GM18951 (cell line): ENCODE data around the gene FGF11.
"Not testable (repeated sequence)": the region's sequence is repeated elsewhere in the genome, so short reads cannot be mapped to it uniquely, and the experiment has no call there.

ENCODE experiments used
- POLR2A ChIP-seq: IDR thresholded peaks from 4 replicates; pipeline ENCODE4 v1.6.1; 2011; ENCODE audit warnings: mild to moderate bottlenecking; ENCODE audit not compliant: insufficient read length, insufficient read depth; ENCODE audit errors: extremely low read depth
- in situ Hi-C: fragments of 300-500 bp; cut with MboI; formaldehyde crosslinking; loops from one replicate; pipeline ENCODE4 v1.12.0; 2022; ENCODE audit warnings: low sequenced_read_pairs, mixed read lengths, inconsistent platforms; ENCODE audit not compliant: unreplicated experiment

FGF11 gene

DNA sequence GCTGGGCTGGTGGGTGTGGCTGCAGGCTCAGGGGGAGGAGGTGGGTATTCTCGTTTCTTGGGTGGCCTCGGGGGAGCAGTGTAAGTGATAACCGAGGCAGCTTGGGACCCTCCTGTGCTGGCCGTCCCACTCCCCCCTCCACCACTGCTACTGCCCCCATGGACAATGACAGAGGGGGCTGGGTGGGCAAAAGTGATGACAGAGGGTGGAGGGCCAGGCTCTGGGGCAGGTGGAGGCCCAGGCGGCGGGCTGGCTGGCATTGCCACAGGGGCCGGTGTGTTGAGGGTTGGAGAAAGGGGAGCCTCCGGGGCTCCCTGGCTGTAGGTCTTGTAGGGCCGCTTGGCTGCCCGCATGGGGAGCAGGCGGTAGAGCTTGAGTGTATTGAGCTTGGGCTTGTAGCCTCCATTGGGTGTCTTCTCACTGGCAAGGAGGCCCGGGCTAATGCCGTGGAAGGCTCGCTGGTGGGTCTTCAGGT is 24.1 kb downstream of the FGF11 start:
- in situ Hi-C loops: no loop called here
- no peak for TF ChIP-seq POLR2A

DNA sequence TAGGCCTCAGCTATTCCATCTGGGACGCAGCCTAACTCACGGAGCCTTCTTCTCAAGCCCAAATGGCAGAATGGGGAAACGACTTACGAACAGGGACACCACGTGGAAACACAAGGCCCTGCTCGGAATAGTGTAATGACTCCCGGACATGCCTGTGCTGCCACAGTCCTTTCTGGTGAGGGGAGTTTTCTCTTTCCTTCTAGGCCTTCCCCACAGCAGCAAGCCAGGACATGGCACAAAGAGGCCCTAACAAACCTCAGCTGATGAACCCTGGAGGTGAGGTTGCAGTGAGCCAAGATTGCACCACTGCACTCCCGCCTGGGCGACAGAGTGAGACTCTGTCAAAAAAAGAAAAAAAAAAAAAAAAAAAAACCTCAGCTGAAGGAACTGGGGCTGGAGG is 24.8 kb downstream of the FGF11 start:
- in situ Hi-C loops: no loop called here

DNA sequence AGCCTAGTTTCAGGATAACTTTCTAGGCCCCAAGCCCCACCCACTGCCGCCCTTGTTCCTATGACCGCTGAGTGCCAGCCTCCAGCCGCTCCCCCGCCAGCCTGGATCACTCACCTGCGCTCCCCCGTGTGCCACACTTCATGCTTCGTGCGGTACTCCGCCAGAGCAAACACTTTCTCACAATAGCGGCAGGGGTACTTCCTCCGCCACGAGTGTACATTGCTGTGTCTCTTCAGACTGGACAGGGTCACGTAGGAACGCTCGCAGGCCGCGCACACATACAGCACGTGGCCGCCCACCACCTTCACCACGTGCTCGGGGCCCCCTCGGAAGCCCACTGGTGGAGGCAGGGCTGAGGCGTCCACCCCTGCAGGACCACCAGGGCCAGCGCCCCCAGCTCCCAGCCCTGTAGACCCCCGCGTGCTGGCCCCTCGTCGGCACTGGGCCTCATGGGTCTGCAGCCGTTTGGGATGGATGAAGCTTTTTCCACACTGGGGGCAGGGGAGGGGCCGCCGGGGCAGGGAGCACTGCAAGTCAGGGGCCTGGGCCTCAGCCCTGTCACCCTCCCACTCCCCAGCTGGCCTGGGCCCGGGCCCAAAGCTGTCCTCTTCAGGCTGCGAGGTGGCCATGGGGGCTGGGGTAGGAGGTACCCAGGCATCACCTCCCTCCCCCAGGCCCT is 26.4 kb downstream of the FGF11 start:
- in situ Hi-C loops: no loop called here
- no peak for TF ChIP-seq POLR2A

More for the DNA sequence above, 24.8 kb downstream of the FGF11 start:
- TF ChIP-seq POLR2A: no peak

DNA sequence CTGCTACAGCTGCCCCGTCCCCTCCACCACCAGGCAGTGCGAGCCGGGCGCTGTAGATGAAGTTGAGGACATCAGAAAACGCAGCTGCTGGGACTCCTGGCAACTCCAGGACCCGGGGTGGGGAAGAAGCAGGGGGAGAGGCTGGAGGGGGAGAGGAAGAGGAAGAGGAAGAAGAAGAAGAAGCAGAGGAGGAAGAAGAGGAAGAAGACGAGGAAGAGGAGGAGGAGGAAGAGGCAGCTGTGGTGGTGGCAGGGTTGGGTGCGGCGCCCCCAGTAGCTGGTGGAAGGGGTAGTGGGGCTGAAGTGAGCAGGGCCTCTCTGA is 27.0 kb downstream of the FGF11 start:
- in situ Hi-C loops: no loop called here

DNA sequence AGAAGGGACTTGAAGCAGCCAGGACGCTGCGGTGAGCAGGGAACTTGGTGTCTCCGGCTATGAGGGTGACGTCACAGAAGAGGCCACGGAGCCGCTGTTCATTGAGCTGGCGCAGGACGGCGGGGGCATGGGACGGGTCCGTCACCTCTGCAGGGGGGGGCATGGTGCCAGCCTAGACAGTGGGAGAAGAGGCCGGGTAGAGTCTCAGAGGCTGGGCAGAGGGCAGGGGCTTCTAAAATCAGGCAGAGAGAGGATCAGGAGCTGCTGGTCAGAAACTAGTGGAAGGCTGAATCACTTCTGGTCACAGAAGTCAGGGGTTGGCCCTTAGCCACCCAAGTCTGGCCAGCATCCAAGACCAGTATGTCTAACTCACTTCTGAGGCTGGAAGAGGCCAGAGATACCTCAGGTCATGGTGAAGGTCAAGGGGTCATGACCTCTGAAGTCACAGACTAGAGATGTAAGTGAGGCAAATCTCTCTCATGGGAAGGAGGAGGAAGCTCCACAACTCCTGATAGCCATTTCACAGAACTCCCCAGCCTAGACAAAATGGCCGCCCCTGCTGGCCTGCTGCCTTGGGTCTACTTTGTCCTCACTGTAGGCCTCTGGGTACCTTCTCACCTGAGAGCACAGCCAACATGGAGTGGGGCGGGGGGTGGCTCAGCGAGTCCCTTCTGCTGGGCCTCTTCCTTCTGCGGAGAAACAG is 27.5 kb downstream of the FGF11 start:
- in situ Hi-C loops: no loop called here
- TF ChIP-seq POLR2A: no peak

More for the DNA sequence above, 27.0 kb downstream of the FGF11 start:
- no peak for TF ChIP-seq POLR2A

DNA sequence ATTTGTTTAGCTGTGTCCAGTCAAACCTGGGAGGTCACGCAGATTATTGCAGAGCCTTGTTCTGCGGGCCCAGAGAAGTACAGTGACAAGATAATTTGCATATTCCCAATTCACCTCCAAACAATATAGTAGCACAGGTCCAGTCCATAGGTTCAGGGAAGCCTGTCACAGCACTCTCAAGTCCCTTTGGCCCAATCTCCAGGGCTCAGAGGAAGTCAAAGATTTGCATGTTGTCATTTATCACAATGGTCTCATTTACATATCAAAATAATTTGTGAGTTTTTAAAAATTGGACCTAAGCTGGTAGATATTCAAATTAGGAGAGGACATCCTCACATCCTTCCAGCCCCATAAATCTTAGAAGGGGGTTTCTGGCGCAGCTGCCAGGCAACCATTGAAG is 28.2 kb downstream of the FGF11 start:
- TF ChIP-seq POLR2A: no peak
- in situ Hi-C loops: no loop called here

DNA sequence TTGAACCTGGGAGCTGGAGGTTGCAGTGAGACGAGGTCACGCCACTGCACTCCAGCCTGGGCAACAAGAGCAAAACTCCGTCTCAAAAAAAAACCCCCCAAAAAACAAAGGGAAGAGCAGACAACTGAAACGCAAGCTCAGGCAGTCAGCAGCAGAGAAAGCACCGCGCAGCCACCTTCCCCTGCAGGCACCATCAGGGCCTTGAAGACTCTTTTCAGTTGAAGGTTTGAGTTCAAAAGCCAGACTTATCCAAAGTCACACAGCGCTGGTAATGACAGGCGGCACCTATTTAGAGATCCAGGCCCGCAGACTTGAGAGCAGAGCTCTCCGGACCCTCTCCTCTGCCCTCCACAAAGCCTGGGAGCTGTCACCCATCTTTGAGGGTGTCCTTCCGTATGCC is 29.0 kb downstream of the FGF11 start:
- TF ChIP-seq POLR2A: no peak
- in situ Hi-C loops: no loop called here

DNA sequence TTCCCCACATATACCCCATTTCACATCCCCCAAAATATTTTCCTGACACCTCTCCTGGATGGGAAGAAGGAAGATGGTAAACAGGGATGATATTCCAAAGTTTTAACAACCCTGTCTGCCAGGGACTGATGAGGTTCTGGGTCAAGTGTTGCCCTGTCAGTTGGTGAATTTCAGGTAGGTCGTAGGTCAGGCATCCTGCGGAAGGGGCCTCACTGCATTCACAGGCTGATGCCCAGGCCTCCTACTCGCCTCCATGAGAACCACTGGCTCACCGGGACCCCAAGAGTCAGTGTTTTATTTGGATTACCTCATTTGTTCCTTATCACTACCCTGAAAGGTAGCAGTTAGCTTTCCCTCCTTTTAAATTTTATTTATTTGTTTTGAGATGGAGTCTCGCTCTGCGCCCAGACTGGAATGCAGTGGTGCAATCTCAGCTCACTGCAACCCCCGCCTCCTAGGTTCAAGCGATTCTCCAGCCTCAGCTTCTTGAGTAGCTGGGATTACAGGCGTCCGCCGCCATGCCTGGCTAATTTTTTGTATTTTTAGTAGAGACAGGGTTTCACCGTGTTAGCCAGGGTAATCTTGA is 29.6 kb downstream of the FGF11 start:
- TF ChIP-seq POLR2A: no peak
- in situ Hi-C loops: no loop called here

DNA sequence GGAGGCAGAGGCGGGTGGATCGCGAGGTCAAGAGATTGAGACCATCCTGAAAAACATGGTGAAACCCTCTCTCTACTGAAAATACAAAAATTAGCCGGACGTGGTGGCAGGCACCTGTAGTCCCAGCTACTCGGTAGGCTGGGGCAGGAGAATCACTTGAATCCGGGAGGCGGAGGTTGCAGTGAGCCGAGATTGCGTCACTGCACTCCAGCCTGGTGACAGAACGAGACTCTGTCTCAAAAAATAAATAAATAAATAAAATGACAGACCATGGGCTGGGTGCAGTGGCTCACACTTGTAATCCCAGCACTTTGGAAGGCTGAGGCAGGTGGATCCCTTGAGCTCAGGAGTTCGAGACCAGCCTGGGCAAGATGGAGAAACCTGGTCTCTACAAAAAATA is 30.5 kb downstream of the FGF11 start:
- in situ Hi-C loops: not testable (repeated sequence)

DNA sequence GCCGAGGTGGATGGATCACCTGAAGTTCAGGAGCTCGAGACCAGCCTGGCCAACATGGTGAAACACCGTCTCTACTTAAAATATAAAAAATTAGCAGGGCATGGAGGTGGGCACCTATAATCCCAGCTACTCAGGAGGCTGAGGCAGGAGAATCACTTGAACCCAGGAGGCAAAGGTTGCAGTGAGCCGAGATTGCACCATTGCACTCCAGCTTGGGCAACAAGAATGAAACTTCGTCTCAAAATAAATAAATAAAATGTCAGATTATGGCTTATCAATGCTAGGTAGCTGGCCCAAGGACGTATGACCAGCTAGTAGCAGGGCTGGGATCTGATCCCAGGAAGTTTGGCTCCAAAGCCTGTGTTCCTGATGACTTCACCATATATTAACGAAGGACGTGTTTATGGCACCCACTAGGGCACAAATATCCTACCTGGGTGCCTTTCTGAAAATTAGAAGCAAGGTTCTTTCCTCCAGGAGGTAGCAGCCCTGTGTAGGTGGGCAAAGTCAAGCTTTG is 31.2 kb downstream of the FGF11 start:
- in situ Hi-C loops: not testable (repeated sequence)

DNA sequence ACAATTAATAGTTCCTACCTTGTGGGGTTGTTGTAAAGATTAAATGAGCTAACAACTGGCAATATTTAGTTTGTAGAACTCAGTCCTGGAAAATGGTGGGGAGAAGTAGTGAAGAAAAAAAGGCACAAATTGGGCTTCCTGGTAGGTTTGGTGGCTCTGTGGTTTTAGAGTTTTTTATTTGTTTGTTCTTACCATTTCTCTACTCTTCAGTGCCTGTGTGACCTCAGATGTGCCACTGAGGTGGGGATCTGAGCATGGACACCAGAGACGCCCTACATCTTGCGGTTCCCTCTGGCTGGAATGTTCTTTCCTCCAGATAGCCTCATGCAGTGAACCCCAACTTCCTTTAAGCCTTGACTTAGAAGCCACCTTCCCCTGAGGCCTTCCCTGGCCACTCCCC is 32.4 kb downstream of the FGF11 start:
- in situ Hi-C loops: no loop called here
- no peak for TF ChIP-seq POLR2A

DNA sequence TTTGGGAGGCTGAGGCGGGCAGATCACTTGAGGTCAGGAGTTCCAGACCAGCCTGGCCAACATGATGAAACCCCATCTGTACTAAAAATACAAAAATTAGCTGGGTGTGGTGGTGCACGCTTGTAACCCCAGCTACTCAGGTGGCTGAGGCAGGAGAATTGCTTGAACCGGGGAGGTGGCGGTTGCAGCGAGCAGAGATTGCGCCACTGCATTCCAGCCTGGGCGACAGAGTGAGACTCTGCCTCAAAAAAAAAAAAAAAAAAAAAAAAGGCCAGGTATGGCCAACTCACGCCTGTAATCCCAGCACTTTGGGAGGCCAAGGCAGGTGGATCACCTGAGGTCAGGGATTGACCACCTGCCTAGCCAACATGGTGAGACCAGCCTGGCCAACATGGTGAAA is 35.5 kb downstream of the FGF11 start:
- in situ Hi-C loops: not testable (repeated sequence)

DNA sequence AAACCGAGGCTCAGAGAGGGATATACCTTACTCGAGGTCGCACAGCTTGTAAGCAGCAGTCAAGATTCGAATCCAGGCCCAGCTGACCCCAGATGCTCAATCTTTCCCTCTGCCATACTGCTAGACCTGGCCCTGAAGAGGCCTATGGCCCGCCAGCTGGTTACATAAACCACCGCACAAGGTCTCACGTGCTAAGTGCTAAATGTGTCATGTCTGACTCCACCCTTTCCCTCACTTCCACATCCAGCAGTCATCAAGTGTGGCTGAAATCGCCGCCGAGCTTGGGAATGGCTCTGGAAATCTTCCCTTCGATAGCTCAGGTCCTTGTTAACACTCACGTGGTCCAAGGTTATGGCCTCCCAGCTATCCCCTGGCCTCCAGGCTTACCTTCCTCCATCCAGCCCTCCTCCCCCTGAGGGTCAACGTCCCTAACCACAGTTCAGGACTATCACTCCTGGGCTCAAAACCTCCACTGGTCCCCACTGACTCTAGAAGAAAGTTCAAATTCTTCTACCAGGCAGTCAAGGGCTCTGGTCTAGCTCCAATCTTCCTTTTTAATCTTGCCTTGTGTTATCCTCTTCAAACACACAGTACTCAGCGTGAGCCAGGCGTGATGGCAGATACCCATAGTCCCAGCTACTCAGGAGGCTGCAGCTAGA is 36.6 kb downstream of the FGF11 start:
- no peak for TF ChIP-seq POLR2A
- in situ Hi-C loops: no loop called here

DNA sequence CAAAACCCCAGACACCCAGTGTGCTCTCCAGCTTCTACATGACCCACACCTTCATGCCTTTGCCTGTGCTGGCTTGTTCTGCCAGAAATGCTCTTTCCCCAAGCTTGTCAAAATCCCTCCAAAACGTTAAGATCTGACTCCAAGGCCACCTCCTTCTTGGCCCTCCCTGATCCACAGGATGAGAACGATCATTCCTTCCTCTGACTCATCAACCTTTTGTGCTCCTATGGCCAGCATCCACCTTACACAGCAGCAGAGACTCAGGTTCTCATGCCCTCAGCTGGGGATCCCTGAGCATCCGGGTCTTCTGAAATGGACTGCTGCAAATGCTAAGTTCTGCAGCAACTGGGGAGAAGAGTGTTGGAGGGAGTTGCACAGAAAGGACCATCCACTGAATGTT is 37.2 kb downstream of the FGF11 start:
- no peak for TF ChIP-seq POLR2A
- in situ Hi-C loops: no loop called here
